GM23338 (cell line): ENCODE results near the gene TEKT5. TPM values are rescaled to one million over a fixed set of nuclear protein-coding genes. Genes with fewer than 3 reads are reported as not detected.

ENCODE experiments used
- ATAC-seq: fragments of 200-7000 bp; cut with Tn5 transposase; 3 replicates; pipeline ENCODE4 v1.9.1; 2020
- DNase-seq: peaks from one replicate; pipeline ENCODE4 v3.0.0-alpha.2; 2015; ENCODE audit warnings: low spot score
- H2AFZ ChIP-seq: fragments of 200-600 bp; sonication (generic); 2 replicates; pipeline ENCODE4 v1.8.0; 2016; ENCODE audit warnings: antibody characterized with exemption, mild to moderate bottlenecking, moderate library complexity
- H3F3A ChIP-seq: fragments of 200-600 bp; sonication (generic); replicated peaks from 2 replicates; pipeline ENCODE4 v1.8.0; 2017; ENCODE audit warnings: antibody characterized with exemption, mixed run types, low read depth
- H3K27ac ChIP-seq: fragments of 200-600 bp; sonication (generic); 2 replicates; pipeline ENCODE4 v1.6.1; 2016; ENCODE audit warnings: low read depth
- H3K27me3 ChIP-seq: fragments of 200-600 bp; sonication (generic); 2 replicates; pipeline ENCODE4 v1.8.0; 2016; ENCODE audit warnings: mild to moderate bottlenecking, mixed run types, moderate library complexity; ENCODE audit not compliant: insufficient read depth
- H3K36me3 ChIP-seq: fragments of 200-600 bp; sonication (generic); 2 replicates; pipeline ENCODE4 v1.8.0; 2016; ENCODE audit warnings: mild to moderate bottlenecking; ENCODE audit not compliant: insufficient read depth
- H3K4me1 ChIP-seq: fragments of 200-600 bp; sonication (generic); 2 replicates; pipeline ENCODE4 v1.8.0; 2016; ENCODE audit warnings: mild to moderate bottlenecking, moderate library complexity; ENCODE audit not compliant: insufficient read depth
- H3K4me2 ChIP-seq: fragments of 200-600 bp; sonication (generic); 2 replicates; pipeline ENCODE4 v1.7.1; 2017; ENCODE audit warnings: mixed run types
- H3K4me3 ChIP-seq: fragments of 200-600 bp; sonication (generic); 2 replicates; pipeline ENCODE4 v1.6.1; 2016; ENCODE audit warnings: mixed run types
- H3K79me2 ChIP-seq: fragments of 200-600 bp; sonication (generic); replicated peaks from 2 replicates; pipeline ENCODE4 v1.8.0; 2017; ENCODE audit warnings: mild to moderate bottlenecking; ENCODE audit not compliant: insufficient read depth
- H3K9me2 ChIP-seq: fragments of 200-600 bp; sonication (generic); 2 replicates; pipeline ENCODE4 v1.8.0; 2017; ENCODE audit not compliant: insufficient read depth
- H4K20me1 ChIP-seq: fragments of 200-600 bp; sonication (generic); replicated peaks from 2 replicates; pipeline ENCODE4 v1.8.0; 2017; ENCODE audit warnings: mild to moderate bottlenecking; ENCODE audit not compliant: insufficient read depth
- H3K27ac Mint-ChIP-seq: 2 replicates; pipeline ENCODE4 v1.8.0; 2020; ENCODE audit warnings: inconsistent platforms, mild to moderate bottlenecking, moderate library complexity, mixed read lengths
- H3K27me3 Mint-ChIP-seq: 3 replicates; pipeline ENCODE4 v1.8.0; 2022; ENCODE audit warnings: low read depth, mild to moderate bottlenecking, moderate library complexity, mixed read lengths, inconsistent platforms; ENCODE audit not compliant: insufficient read depth, poor library complexity
- H3K36me3 Mint-ChIP-seq: 3 replicates; pipeline ENCODE4 v1.8.0; 2021; ENCODE audit warnings: low read depth, mild to moderate bottlenecking, inconsistent platforms, moderate library complexity, mixed read lengths
- H3K4me1 Mint-ChIP-seq: 3 replicates; pipeline ENCODE4 v1.8.0; 2020; ENCODE audit warnings: mild to moderate bottlenecking, inconsistent platforms, mixed read lengths
- H3K4me3 Mint-ChIP-seq: 3 replicates; pipeline ENCODE4 v1.8.0; 2021; ENCODE audit warnings: moderate library complexity, mild to moderate bottlenecking, inconsistent platforms, mixed read lengths
- H3K9me3 Mint-ChIP-seq: 3 replicates; pipeline ENCODE4 v1.8.0; 2020; ENCODE audit warnings: moderate library complexity, mild to moderate bottlenecking, inconsistent platforms, mixed read lengths
- CTCF ChIP-seq, 2 experiments: fragments of 200-600 bp in 1 of 2; sonication (generic) in 1 of 2; conservative IDR thresholded peaks; 2 replicates each; pipeline versions ENCODE4 v1.5.1 to v1.6.1; 2016 to 2017; ENCODE audit warnings: antibody characterized with exemption in 2 of 2, low read depth in 2 of 2, mild to moderate bottlenecking in 2 of 2, moderate library complexity in 1 of 2
- ETS1 ChIP-seq: IDR thresholded peaks from 2 replicates; pipeline ENCODE4 v1.6.1; 2016; ENCODE audit warnings: antibody characterized with exemption
- EZH2 ChIP-seq: fragments of 200-600 bp; sonication (generic); IDR thresholded peaks from one replicate; pipeline ENCODE4 v1.8.0; 2017; ENCODE audit warnings: antibody characterized with exemption, mild to moderate bottlenecking, low read depth; ENCODE audit not compliant: unreplicated experiment
- EZH2phosphoT487 ChIP-seq: fragments of 200-600 bp; sonication (generic); IDR thresholded peaks from one replicate; pipeline ENCODE4 v1.8.1; 2018; ENCODE audit warnings: antibody characterized with exemption; ENCODE audit not compliant: unreplicated experiment
- JUNB ChIP-seq: IDR thresholded peaks from one replicate; pipeline ENCODE4 v1.6.1; 2016; ENCODE audit warnings: antibody characterized with exemption; ENCODE audit not compliant: unreplicated experiment
- POLR2AphosphoS5 ChIP-seq: IDR thresholded peaks from 2 replicates; pipeline ENCODE4 v1.6.1; 2016; ENCODE audit warnings: antibody characterized with exemption, low read depth
- REST ChIP-seq: IDR thresholded peaks from one replicate; pipeline ENCODE4 v1.6.1; 2018; ENCODE audit warnings: antibody characterized with exemption; ENCODE audit not compliant: unreplicated experiment
- polyA plus RNA-seq: library from polyadenylated mRNA; unstranded; fragments of >200 nt; fragmentation: Nextera tagmentation; extraction: Ambion mirVana; gene quantifications from 2 replicates; pipeline ENCODE4 v1.2.1, GENCODE V29; 2016
- total RNA-seq: library from RNA; depleted of rRNA; stranded (reverse); fragments of >200 nt; shearing (Covaris generic); gene quantifications from 2 replicates; pipeline ENCODE4 v1.2.3, GENCODE V29; 2014

Gene TEKT5
- total and polyA plus RNA-seq, 2 experiments from 2014 or later, result 0.52 TPM; not detected in 1

- TF ChIP-seq CTCF (conservative IDR thresholded peaks at IDR 0.05; ENCODE audit: low read depth in 2 of 2) (no peak), ETS1 (no peak), REST (no peak)
Observed at GRCh38 chr16:10654592-10655414, 39.9 kb downstream of the TEKT5 start (continued).

- Mint-ChIP-seq H3K27me3 (peaks cover 1% of the 10 kb centered on the region), H3K4me1 (peaks cover 5% of the 10 kb centered on the region), H3K4me3 (no peak overlapping the region), H3K9me3 (no peaks in the 10 kb centered on the region), H3K27ac (no peak overlapping the region), H3K36me3 (no peaks in the 10 kb centered on the region)
- Histone ChIP-seq H3K27ac (no peak overlapping the region), H3K79me2 (no peaks in the 10 kb centered on the region), H4K20me1 (no peaks in the 10 kb centered on the region), H3K4me3 (no peak overlapping the region), H3K36me3 (no peaks in the 10 kb centered on the region), H3K9me2 (no peaks in the 10 kb centered on the region), H3F3A (no peaks in the 10 kb centered on the region), H2AFZ (peak overlapping the region; percentile 52; the same call in 1 of the 2 replicates), H3K4me1 (no peaks in the 10 kb centered on the region), H3K27me3 (no peaks in the 10 kb centered on the region), H3K4me2 (no peak overlapping the region)
- peak; percentile 33 for DNase-seq
- peak; percentile 74 for ATAC-seq
- TF ChIP-seq ETS1 (no peak), CTCF (conservative IDR thresholded peaks at IDR 0.05; ENCODE audit: low read depth in 2 of 2) (no peak), POLR2AphosphoS5 (no peak), EZH2phosphoT487 (no peak), JUNB (no peak), EZH2 (no peak)
Observed at GRCh38 chr16:10652730-10653590, 41.8 kb downstream of the TEKT5 start.
